GM20000 (cell line): Measurements from ENCODE around the gene GSTT4.
"Not testable (repeated sequence)": the region's sequence is repeated elsewhere in the genome, so short reads cannot be mapped to it uniquely, and the experiment has no call there.

Experiments used
- DNase-seq: peaks from one replicate; pipeline ENCODE4 v3.0.0; 2012; ENCODE audit warnings: low spot score
- TF ChIP-seq, protein P1 (sequence below): IDR thresholded peaks from 2 replicates; pipeline ENCODE4 v1.5.1; 2012; ENCODE audit warnings: mild to moderate bottlenecking, control low read depth; ENCODE audit errors: extremely low read depth, missing control alignments

GSTT4 gene

GRCh38 chr22:24046024-24046423 is 40.8 kb upstream of the GSTT4 start:
- TF ChIP-seq, protein P1, sequence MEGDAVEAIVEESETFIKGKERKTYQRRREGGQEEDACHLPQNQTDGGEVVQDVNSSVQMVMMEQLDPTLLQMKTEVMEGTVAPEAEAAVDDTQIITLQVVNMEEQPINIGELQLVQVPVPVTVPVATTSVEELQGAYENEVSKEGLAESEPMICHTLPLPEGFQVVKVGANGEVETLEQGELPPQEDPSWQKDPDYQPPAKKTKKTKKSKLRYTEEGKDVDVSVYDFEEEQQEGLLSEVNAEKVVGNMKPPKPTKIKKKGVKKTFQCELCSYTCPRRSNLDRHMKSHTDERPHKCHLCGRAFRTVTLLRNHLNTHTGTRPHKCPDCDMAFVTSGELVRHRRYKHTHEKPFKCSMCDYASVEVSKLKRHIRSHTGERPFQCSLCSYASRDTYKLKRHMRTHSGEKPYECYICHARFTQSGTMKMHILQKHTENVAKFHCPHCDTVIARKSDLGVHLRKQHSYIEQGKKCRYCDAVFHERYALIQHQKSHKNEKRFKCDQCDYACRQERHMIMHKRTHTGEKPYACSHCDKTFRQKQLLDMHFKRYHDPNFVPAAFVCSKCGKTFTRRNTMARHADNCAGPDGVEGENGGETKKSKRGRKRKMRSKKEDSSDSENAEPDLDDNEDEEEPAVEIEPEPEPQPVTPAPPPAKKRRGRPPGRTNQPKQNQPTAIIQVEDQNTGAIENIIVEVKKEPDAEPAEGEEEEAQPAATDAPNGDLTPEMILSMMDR = no peak
- DNase-seq = no peak

DNA sequence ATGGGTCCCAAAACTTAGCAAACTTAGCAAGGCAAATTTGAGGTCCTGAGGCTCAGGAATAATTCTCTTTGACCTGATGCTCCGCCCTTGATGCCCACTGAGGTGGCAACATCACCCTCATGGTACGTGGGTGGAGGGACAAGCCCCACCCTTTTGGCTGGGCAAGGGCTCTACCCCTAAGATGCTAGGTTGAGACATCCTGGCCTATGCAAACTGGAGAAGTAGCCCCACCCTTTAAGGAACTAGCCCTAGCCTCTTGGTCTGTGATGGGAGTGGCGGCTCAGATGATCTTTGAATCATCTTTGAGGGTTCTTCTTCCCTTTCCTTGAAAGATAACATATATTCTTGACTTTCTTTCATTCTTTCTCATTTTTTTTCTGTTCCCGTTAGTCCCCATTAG is 38.7 kb upstream of the GSTT4 start:
- TF ChIP-seq, protein P1 = no peak
- no peak for DNase-seq

DNA sequence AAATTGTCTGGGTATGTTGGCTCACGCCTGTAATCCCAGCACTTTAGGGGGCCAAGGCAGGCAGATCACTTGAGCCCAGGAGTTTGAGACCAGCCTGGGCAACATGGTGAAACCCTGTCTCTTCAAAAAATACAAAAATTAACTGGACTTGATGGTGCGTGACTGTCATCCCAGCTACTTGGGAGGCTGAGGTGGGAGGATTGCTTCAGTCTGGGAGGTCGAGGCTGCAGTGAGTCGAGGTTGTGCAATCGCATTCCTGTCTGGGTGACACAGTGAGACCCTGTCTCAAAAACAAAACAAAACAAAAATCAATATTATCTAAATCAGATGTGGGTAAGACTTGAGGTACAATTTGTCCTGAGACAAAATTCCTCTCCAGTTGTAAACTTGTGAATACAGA is 38.2 kb upstream of the GSTT4 start:
- not testable (repeated sequence) for DNase-seq

- DNase-seq = no peak
- TF ChIP-seq, protein P1 = no peak
Measured at GRCh38 chr22:24040946-24041345, 35.7 kb upstream of the GSTT4 start.

DNA sequence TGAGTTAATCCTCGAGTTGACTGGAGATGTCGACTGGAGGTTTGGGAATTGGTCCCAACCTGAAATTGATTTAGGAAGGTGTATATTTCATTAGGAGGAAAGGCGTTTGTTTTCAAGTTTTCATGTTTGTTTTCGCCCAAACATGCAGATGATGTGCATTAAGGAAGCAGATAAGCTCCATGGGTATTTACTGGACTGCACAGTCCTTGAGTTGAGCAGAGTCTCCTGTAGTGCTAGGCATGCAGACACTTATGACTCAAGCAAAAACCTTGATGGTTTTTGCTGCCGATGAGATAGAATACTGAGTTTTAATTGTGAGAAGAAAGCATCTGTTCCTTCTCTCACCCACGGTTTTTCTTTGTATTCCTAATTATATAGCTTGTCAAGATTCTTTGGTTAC is 33.8 kb upstream of the GSTT4 start:
- no peak for DNase-seq
- TF ChIP-seq, protein P1 = no peak

GRCh38 chr22:24037851-24038765 is 32.9 kb upstream of the GSTT4 start:
- TF ChIP-seq, protein P1 = no peak
- no peak for DNase-seq

GRCh38 chr22:24035296-24035695 is 30.0 kb upstream of the GSTT4 start:
- DNase-seq = no peak

More at GRCh38 chr22:24035296-24035695, 30.0 kb upstream of the GSTT4 start:
- TF ChIP-seq, protein P1 = no peak
